GM18511 (cell line): ENCODE results near the gene RTP5.

ENCODE experiments used
- ATAC-seq: cut with Tn5 transposase; IDR thresholded peaks from one replicate; pipeline ENCODE4 v1.9.1; 2021; ENCODE audit warnings: mild to moderate bottlenecking, moderate library complexity; ENCODE audit not compliant: unreplicated experiment

RTP5 gene

GRCh38 chr2:241857041-241857541, 12.4 kb upstream of the RTP5 start:
- no peak for ATAC-seq

- no peak for ATAC-seq
These were observed 11.9 kb upstream of the RTP5 start for GRCh38 chr2:241857572-241858121.

DNA sequence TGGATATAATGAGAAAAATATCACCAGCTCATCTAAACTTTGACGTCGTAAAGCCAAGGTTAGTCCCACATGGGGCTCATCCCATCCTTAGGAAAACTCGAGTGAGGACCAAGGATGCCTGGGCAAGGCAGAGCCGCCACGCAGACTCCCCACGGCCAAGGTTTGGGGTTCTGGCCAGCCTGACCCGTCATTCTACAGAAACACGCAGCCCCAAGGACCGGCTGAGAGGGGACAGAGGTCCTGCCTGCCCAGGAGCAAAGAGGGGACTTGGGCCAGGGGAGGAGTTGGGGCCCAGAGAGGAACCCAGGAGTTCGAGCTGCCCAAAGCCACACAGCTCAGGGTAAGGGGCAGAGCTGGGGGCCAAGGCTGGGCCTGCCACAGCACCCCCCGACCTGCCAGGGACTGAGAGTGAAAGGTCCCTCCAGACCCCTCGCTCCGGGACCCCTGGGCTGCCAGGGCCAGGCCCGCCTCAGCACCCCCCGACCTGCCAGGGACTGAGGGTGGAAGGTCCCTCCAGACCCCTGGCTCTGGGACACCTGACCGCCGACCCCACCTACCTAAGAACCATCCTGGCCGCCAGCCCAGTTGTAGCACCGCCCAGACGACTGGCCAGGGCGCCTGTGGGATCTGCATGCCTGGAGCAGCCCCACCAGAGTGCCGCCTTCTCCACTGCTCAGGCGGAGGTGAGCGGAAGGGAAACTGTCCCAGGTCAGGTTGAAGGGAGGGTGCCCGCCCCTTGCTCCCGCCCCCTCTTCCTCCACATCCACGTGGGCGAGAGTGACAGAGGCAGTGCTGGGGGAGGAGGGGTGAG, 11.1 kb upstream of the RTP5 start, which contains the start of gene PDCD1:
Gene PDCD1, minus strand, starts transcription at position 689 of the 811 bp plus-strand sequence. Its CDS starts 56 bp downstream, at position 633.
- ATAC-seq: peak; percentile 64

DNA sequence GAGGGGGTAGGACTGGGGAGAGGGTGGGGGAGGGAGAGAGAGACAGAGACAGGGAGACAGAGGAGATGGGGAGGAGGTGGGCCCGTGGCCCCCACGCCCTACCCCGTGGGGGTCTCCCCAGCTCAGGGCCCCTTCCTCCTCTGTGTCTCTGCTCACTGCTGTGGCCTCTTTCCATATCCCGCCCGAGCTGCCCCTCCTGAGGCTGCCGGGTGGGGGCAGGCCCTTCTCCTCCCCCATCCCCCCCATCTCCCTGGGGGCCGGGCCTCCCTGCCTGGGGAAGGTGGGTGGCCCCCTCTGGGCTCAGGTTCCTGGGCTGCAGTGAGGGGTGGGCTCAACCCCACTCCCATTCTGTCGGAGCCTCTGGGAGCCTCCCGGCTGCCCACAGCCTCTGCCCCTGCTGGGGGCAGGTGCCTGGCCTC, 10.5 kb upstream of the RTP5 start:
- peak; percentile 36 for ATAC-seq

DNA sequence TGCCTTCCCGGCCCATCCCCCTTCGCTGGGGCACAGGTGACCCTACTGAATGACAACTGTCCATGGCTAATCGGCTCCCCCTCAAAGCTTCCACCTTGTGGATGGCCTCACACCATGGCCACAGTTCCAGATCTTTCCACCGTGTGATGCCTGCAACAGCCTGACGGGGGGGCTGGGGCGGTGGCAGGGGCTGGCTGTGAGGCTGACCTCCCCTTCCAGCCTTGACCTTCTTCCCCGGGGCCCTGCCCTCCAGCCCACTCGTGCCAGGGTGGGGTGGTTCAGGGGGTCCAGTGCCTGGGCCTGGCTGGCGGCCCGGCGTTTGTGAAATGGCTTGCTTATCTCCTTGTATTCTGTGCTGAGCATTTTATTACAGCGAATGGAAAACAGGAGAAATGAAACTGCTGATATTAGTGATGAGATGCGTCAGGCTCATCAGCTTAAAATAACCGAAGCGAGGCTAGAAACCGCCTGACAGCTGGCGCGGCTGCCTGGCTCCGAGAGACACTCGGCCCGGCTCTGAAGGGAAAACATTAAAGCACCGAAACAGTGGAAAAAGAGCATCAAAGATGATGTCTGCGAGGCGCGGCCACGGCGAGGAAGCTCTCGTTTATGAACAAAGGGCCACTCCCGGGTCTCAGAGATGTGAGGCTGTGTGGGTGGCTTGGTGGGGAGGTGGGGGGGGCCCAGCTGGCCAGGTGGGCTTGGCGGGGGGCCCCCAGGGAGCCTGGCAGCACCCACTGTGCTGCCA, 9.9 kb upstream of the RTP5 start:
- ATAC-seq: peak; percentile 53

DNA sequence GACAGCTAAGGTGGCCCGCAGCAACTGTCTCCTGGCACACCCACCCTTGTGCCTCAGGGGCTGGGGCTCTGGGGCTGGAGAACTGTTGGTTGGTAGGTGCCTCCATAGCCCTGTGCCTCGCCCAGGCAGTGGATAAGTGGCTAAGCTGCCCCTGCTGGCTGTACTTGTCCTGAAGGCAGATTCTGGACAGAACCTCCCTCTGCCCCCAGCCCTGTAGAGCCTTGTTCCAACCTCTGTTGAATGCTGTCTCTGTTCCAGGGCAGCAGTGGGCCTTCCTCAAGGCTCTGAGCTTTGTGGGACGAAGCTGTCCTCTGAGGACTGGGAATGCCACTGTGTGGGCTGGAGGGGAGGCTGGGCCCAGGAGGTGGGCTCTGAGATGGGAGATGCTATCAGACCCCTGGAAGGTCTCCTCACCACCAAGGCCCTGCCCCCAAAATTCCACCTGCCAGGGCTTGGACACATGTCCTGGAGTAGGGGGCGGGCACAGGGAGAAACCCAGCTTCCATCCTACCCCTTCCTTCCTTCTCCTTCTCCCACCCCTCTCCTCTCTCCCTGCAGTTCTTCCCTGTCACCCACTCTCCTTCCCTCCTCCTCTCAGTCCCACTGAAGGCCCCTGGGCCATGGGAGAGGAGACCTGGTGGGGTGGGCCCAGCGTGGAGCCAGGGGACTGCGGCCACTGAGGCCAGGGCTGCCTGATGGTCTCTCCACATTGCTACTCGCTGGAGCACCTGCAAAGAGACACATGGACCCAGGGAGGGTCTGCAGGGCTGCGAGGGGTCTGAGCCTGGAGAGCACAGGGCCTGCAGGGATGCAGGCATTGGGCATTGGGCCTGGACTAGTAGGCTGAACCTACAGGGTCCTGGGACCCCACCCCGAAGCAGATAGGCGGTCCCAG, 9.1 kb upstream of the RTP5 start:
- peak; percentile 10 for ATAC-seq

DNA sequence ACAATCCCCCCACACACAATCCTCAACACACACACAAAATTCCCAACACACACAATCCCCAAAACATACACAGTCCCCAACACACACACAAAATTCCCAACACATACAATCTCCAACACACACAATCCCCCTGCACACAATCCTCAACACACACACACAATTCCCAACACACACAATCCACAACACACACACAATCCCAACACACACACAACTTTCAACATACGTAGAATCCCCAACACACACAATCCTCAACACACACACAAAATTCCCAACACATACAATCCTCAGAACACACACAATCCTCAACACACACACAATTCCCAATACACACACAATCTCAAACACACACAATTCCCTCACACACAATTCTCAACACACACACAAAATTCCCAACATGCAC, 8.3 kb upstream of the RTP5 start:
- no peak for ATAC-seq

- ATAC-seq: no peak
These were observed 7.4 kb upstream of the RTP5 start for GRCh38 chr2:241862093-241862492.

GRCh38 chr2:241862775-241863535, 6.6 kb upstream of the RTP5 start:
- ATAC-seq: no peak

DNA sequence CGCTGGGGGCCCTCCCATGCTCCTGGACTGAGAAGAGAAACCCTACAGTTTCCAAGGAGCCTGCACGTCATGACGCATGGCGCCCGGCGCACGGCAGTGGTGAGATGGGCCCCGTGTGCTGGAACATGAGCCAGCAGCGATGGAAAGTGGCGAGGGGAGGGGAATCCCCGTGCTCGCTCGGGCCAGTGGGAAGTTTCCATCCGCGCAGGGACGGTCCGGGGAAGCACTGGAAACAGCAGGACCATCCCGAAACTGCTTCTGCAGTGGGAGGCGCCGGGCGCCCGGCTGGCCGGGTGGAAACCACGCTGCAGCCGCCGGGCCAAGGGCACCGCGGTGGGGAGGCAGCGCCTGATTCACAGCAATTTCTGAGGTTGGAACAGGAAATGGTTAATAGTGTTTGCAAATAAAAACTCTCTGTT, 6.0 kb upstream of the RTP5 start:
- no peak for ATAC-seq

DNA sequence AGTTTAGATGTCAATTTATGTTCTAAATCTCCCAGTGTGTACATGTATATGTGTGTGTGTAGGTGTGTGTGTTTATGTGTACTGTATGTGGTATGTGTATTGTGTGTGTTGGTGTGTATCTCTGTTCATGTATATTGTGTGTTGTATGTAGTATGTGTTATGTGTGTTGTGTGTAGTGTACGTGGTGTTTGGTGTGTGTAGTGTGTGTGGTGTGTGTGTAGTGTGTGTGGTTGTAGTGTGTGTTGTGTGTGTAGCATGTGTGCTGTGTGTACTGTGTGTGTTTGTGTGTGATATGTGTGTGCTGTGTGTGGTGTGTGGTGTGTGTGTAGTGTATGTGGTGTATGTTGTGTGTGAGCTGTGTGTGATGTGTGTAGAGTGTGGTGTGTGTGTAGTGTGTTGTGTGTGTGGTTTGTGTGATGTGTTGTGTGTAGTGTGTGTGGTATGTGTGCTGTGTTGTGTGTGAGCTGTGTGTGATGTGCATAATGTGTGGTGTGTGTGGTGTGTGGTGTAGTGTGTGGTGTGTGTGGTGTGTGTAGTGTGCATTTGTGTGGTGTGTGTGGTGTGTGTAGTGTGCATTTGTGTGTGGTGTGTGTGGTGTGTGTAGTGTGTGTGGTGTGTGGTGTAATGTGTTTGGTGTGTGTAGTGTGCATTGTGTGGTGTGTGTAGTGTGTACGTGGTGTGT, 5.2 kb upstream of the RTP5 start:
- no peak for ATAC-seq

DNA sequence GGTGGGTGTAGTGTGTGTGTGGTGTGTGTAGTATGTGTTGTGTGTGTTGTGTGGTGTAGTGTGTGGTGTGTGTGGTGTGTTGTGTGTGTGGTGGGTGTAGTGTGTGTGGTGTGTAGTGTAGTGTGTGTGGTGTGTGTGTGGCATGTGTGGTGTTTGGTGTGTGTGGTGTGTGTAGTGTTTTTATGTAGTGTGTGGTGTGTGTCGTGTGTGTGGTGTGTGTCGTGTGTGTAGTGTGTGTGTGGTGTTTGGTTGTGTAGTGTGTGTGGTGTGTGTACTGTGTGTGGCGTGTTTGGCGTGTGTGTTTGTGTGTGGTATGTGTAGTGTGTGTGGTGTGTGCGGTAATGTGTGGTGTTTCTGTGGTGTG, 4.7 kb upstream of the RTP5 start:
- ATAC-seq: no peak

DNA sequence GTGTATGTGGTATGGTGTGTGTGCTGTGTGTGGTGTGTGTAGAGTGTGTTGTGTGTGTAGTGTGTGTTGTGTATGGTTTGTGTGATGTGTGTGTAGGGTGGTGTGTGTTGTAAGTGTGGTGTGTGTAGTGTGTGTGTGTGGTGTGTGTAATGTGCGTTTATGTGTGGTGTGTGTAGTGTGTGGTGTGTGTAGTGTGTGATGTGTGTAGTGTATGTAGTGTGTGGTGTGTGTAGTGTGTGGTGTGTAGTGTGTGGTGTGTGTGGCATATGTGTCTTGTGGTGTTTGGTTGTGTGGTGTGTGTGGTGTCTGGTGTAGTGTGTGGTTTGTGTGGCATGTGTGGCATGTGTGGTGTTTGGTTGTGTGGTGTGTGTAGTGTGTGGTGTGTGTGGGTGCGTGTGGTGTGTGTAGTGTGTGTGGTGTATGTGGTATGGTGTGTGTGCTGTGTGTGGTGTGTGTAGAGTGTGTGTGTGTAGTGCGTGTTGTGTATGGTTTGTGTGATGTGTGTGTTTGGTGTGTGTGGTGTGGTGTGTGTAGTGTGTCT, 4.0 kb upstream of the RTP5 start:
- no peak for ATAC-seq

- ATAC-seq: no peak
These were observed 3.4 kb upstream of the RTP5 start for GRCh38 chr2:241865957-241866789.

DNA sequence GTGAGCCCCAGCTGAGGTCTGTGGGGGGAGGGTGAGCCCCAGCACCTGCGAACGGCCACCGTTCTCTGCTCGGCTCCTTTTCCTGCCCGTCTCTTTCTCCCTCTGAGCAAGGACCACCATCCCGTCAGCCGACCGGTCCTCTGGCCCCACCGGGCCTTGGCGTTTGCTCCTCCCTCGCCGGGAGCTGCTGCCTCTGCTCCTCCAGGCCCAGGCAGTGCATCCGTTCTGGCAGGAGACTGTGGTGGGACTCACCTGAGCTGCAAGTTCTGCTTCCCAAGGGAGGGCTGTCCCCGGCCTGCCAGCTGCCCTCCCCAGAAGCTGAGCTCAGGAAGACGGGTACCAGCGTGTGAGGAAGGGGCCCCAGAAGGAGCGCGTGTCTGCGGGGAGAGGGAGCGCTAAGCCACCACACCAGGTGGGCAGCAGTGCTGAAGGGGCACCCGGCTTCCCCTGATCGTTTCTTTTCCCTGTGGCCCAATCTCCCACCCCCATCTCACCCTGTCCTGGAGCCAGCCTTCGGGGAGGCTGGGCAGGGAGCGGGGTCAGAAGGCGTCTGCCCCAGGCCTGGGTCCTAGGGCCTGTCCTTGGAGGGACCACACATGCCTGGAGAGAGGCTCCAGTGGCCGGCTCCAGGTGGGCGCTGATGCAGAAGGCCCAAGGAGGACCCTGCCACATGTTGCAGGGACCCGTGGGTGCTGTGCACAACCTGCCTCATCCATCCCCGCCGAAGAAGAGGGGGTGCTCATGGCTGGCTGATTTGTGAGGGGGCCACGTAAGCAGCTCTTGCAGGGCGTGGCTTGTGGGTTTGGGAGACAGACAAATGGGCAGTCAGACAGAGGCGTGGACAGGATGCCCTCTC, 2.5 kb upstream of the RTP5 start:
- no peak for ATAC-seq

DNA sequence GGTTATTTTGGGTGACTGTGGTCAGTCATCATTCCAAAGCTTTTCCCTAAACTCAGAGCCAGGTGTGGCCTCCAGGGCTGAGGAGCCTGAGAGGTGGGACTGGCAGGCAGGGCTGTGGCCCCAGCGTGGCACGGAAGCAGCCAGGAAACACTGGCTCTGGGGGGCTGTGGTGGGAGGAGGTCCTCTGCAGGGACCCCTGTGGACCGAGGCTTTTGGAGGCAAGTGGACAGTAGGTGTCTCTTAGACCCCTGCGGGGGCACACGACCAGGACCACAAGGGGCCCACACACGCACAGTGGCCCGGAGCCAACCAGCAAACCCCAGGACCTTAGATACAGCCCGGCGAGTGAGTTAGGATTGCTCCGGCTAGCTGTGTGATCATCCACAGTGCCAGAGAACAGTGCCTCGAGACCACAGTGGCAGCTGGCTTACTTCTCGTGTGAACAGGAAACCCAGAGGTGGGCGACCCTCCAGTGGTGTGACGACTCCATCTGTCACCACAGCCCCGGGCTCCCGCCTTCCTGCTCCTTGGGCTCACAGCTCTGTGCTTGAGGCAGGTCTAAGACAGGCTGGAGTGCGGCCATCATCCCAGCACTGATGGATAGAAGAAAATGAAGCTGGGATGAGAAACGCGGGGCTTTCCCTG, 1.6 kb upstream of the RTP5 start:
- ATAC-seq: no peak

- no peak for ATAC-seq
These were observed 858 bp upstream of the RTP5 start for GRCh38 chr2:241868661-241869081.
